Measurements from ENCODE around the gene N4BP2. TPM values are rescaled to one million over a fixed set of nuclear protein-coding genes. Genes with fewer than 3 reads are reported as not detected.

N4BP2 gene
- total RNA-seq, 1 experiment from 2014 or later = 31.7 TPM

DNA sequence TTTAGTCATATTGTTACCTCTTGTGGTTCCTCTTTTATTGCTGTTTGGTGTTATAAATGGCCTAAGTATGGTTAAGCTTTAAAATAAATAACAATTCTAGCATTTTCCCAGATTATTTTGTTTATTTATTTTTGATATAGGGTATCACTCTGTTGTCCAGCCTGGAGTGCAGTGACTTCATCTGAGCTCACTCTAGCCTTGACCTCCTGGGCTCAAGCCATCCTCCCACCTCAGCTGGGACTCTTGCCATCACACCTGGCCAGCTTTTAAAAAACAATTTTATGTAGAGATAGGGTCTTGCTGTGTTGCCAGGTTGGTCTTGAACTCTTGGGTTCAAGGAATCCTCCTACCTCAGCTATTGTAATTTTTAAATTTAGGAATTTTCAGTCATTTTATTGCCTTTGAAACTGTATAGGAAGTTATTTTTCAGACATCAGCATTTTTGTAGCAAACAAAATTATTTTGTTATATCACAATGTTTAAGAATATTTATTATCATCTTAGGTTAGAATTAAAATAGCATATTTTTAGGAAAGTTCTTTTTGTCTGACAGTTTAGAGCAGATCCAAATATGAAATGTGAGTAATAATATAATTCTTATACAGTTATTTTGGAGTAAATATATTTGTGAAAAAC is 73.9 kb downstream of the N4BP2 start:
- no peak overlapping the region for H3K4me3 Mint-ChIP-seq
- DNase-seq (ENCODE audit: low spot score) (no peak), ATAC-seq (no peak)
- no peaks in the 10 kb centered on the region for H3K4me1 Mint-ChIP-seq
- ChIA-PET CTCF (interaction anchor here (0.6 to 1.5 kb wide), 3 partner anchors 11 to 316 kb away, joined by 3 to 8 read pairs (median 6); no protein-coding TSS in a partner anchor), POLR2A (no interaction called here)
- H3K9me3 Mint-ChIP-seq = no peaks in the 10 kb centered on the region
- no peaks in the 10 kb centered on the region for H3K27me3 Mint-ChIP-seq (ENCODE audit: low read depth)
- H3K27ac Mint-ChIP-seq = no peak overlapping the region
- peaks cover 23% of the 10 kb centered on the region for H3K36me3 Mint-ChIP-seq
- TF ChIP-seq HMGA2 (CRISPR knock-in tag; IDR thresholded peaks at IDR 0.05) (no peak), ZNF263 (CRISPR knock-in tag; IDR thresholded peaks at IDR 0.05; ENCODE audit: low read depth) (no peak), CREB1 (CRISPR knock-in tag; IDR thresholded peaks at IDR 0.05) (no peak), ZNF232 (CRISPR knock-in tag; IDR thresholded peaks at IDR 0.05) (no peak), ZNF423 (CRISPR knock-in tag; IDR thresholded peaks at IDR 0.05) (no peak), KAT7 (CRISPR knock-in tag; IDR thresholded peaks at IDR 0.05; ENCODE audit: borderline replicate concordance) (no peak), ZNF121 (CRISPR knock-in tag; IDR thresholded peaks at IDR 0.05) (no peak), NFE2L1 (CRISPR knock-in tag; IDR thresholded peaks at IDR 0.05) (no peak), IRF2 (CRISPR knock-in tag; IDR thresholded peaks at IDR 0.05; ENCODE audit: borderline replicate concordance, low read depth) (no peak)
- TF ChIP-seq, protein P1, sequence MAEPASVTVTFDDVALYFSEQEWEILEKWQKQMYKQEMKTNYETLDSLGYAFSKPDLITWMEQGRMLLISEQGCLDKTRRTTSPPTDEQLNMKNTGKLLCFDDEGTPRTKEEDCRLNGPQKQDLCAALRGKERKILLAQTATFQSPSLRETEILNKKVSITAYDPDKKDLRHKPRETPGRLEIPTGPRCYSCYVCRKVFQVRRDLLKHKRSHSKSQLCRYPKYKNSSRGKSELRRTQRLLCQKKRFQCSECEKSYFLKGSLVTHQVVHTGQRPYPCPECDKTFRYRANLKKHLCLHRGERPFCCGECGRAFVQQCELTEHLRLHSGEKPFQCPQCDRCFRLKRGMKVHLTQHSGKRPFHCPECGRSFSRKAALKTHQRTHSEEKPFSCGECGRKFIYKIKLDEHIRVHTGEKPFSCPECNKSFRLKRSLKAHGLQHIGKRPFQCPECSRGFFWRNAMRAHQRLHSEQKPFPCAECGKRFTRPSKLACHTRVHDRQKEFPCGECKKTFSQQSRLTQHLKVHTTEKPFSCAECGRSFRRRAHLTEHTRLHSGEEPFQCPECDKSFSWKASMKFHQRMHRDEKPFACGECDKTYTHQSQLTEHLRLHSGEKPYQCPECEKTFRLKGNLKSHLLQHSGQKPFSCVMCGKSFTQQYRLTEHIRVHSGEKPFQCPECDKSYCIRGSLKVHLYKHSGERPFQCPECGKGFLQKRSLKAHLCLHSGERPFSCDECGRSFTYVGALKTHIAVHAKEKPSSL (CRISPR knock-in tag; conservative IDR thresholded peaks at IDR 0.05) = no peak
- TF ChIP-seq, protein P2, sequence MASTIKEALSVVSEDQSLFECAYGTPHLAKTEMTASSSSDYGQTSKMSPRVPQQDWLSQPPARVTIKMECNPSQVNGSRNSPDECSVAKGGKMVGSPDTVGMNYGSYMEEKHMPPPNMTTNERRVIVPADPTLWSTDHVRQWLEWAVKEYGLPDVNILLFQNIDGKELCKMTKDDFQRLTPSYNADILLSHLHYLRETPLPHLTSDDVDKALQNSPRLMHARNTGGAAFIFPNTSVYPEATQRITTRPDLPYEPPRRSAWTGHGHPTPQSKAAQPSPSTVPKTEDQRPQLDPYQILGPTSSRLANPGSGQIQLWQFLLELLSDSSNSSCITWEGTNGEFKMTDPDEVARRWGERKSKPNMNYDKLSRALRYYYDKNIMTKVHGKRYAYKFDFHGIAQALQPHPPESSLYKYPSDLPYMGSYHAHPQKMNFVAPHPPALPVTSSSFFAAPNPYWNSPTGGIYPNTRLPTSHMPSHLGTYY (CRISPR knock-in tag; IDR thresholded peaks at IDR 0.05) = no peak
- TF ChIP-seq, protein P3, sequence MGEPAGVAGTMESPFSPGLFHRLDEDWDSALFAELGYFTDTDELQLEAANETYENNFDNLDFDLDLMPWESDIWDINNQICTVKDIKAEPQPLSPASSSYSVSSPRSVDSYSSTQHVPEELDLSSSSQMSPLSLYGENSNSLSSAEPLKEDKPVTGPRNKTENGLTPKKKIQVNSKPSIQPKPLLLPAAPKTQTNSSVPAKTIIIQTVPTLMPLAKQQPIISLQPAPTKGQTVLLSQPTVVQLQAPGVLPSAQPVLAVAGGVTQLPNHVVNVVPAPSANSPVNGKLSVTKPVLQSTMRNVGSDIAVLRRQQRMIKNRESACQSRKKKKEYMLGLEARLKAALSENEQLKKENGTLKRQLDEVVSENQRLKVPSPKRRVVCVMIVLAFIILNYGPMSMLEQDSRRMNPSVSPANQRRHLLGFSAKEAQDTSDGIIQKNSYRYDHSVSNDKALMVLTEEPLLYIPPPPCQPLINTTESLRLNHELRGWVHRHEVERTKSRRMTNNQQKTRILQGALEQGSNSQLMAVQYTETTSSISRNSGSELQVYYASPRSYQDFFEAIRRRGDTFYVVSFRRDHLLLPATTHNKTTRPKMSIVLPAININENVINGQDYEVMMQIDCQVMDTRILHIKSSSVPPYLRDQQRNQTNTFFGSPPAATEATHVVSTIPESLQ (CRISPR knock-in tag; IDR thresholded peaks at IDR 0.05) = no peak
- TF ChIP-seq, protein P4, sequence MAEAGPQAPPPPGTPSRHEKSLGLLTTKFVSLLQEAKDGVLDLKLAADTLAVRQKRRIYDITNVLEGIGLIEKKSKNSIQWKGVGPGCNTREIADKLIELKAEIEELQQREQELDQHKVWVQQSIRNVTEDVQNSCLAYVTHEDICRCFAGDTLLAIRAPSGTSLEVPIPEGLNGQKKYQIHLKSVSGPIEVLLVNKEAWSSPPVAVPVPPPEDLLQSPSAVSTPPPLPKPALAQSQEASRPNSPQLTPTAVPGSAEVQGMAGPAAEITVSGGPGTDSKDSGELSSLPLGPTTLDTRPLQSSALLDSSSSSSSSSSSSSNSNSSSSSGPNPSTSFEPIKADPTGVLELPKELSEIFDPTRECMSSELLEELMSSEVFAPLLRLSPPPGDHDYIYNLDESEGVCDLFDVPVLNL (CRISPR knock-in tag; IDR thresholded peaks at IDR 0.05; ENCODE audit: borderline replicate concordance, low read depth) = no peak

DNA sequence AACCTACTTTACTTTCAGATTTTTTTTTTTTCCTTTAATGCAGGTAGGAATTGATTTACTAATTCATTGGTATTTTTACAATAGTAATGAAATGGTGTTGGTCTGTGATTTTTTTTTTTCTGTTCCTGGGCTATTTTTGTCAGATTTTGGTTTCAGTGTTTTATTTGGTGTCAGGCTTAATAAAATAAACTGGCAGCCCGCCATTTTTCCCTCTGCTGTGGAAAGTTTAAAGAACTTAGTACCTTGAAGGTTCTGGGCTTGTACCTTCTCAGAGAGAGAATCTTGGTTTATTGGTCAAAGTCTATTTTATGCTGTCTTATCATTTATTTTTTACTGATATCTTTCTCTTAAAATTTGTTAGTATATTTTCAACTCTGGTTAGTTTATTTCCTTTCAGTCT is 76.2 kb downstream of the N4BP2 start:
- H3K4me1 Mint-ChIP-seq = no peaks in the 10 kb centered on the region
- ChIA-PET POLR2A (no interaction called here), CTCF (no interaction called here)
- no peaks in the 10 kb centered on the region for H3K9me3 Mint-ChIP-seq
- H3K36me3 Mint-ChIP-seq = peaks cover 41% of the 10 kb centered on the region
- H3K4me3 Mint-ChIP-seq = no peak overlapping the region
- DNase-seq (ENCODE audit: low spot score) = no peak
- H3K27me3 Mint-ChIP-seq (ENCODE audit: low read depth) = no peaks in the 10 kb centered on the region
- ATAC-seq = no peak
- no peak overlapping the region for H3K27ac Mint-ChIP-seq
- TF ChIP-seq, protein P5, sequence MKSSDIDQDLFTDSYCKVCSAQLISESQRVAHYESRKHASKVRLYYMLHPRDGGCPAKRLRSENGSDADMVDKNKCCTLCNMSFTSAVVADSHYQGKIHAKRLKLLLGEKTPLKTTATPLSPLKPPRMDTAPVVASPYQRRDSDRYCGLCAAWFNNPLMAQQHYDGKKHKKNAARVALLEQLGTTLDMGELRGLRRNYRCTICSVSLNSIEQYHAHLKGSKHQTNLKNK (CRISPR knock-in tag; IDR thresholded peaks at IDR 0.05) = no peak
- TF ChIP-seq MYBL2 (CRISPR knock-in tag; IDR thresholded peaks at IDR 0.05) = no peak
- TF ChIP-seq FOXK1 (CRISPR knock-in tag; IDR thresholded peaks at IDR 0.05) = no peak
- TF ChIP-seq, protein P6, sequence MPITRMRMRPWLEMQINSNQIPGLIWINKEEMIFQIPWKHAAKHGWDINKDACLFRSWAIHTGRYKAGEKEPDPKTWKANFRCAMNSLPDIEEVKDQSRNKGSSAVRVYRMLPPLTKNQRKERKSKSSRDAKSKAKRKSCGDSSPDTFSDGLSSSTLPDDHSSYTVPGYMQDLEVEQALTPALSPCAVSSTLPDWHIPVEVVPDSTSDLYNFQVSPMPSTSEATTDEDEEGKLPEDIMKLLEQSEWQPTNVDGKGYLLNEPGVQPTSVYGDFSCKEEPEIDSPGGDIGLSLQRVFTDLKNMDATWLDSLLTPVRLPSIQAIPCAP (CRISPR knock-in tag; IDR thresholded peaks at IDR 0.05) = no peak
- no peak for TF ChIP-seq ZNF138 (CRISPR knock-in tag; conservative IDR thresholded peaks at IDR 0.05)
- TF ChIP-seq, protein P7, sequence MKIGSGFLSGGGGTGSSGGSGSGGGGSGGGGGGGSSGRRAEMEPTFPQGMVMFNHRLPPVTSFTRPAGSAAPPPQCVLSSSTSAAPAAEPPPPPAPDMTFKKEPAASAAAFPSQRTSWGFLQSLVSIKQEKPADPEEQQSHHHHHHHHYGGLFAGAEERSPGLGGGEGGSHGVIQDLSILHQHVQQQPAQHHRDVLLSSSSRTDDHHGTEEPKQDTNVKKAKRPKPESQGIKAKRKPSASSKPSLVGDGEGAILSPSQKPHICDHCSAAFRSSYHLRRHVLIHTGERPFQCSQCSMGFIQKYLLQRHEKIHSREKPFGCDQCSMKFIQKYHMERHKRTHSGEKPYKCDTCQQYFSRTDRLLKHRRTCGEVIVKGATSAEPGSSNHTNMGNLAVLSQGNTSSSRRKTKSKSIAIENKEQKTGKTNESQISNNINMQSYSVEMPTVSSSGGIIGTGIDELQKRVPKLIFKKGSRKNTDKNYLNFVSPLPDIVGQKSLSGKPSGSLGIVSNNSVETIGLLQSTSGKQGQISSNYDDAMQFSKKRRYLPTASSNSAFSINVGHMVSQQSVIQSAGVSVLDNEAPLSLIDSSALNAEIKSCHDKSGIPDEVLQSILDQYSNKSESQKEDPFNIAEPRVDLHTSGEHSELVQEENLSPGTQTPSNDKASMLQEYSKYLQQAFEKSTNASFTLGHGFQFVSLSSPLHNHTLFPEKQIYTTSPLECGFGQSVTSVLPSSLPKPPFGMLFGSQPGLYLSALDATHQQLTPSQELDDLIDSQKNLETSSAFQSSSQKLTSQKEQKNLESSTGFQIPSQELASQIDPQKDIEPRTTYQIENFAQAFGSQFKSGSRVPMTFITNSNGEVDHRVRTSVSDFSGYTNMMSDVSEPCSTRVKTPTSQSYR (CRISPR knock-in tag; IDR thresholded peaks at IDR 0.05) = no peak
- TF ChIP-seq SMAD3 (CRISPR knock-in tag; IDR thresholded peaks at IDR 0.05; ENCODE audit: borderline replicate concordance) = no peak
- no peak for TF ChIP-seq ELF4 (CRISPR knock-in tag; IDR thresholded peaks at IDR 0.05; ENCODE audit: low read depth)
- TF ChIP-seq, protein P2 (CRISPR knock-in tag; IDR thresholded peaks at IDR 0.05) = no peak
- no peak for TF ChIP-seq ZNF232 (CRISPR knock-in tag; IDR thresholded peaks at IDR 0.05)
- TF ChIP-seq SMAD4 (CRISPR knock-in tag; IDR thresholded peaks at IDR 0.05) = no peak
- TF ChIP-seq FOXP1 (CRISPR knock-in tag; IDR thresholded peaks at IDR 0.05; ENCODE audit: borderline replicate concordance) = no peak
- TF ChIP-seq SOX15 (CRISPR knock-in tag; IDR thresholded peaks at IDR 0.05) = no peak

Measured in WTC11 (cell line).